Sigmoid colon (tissue), 4 donors: ENCODE measurements around the gene RADIL.

Experiments used
- EP300 ChIP-seq, 4 donors: sonication (generic); formaldehyde crosslinking; IDR thresholded peaks; one replicate each; pipeline ENCODE4 v1.6.1; 2017; ENCODE audit warnings: antibody characterized with exemption in 4 of 4
- POLR2A ChIP-seq, 2 donors: fragments of 450-650 bp; IDR thresholded peaks; one replicate each; pipeline ENCODE4 v1.6.1; 2016; ENCODE audit warnings: antibody characterized with exemption in 2 of 2, mild to moderate bottlenecking in 2 of 2, moderate library complexity in 2 of 2

- TF ChIP-seq POLR2A (IDR thresholded peaks at IDR 0.05) (no peak), EP300 (IDR thresholded peaks at IDR 0.05) (no peak)
These were observed 94.1 kb downstream of the RADIL start for GRCh38 chr7:4789194-4790077.
